OCI-LY7 (cell line): ENCODE measurements around the gene HECW1.

Source experiments
- CTCF ChIP-seq: fragments of 200-600 bp; sonication (generic); conservative IDR thresholded peaks from 2 replicates; pipeline ENCODE4 v1.5.1; 2014; ENCODE audit warnings: mild to moderate bottlenecking, antibody characterized with exemption, low read length, moderate library complexity, mixed read lengths
- EZH2phosphoT487 ChIP-seq: fragments of 200-600 bp; sonication (generic); IDR thresholded peaks from 2 replicates; pipeline ENCODE4 v1.6.1; 2018; ENCODE audit warnings: low read depth, borderline replicate concordance, mild to moderate bottlenecking, mixed run types, antibody characterized with exemption, low read length, moderate library complexity, mixed read lengths

- TF ChIP-seq CTCF (no peak), EZH2phosphoT487 (no peak)
These were observed 374.2 kb downstream of the HECW1 start for GRCh38 chr7:43486634-43487033.
